ENCODE measurements around the gene PRKCA.

Gene PRKCA

DNA sequence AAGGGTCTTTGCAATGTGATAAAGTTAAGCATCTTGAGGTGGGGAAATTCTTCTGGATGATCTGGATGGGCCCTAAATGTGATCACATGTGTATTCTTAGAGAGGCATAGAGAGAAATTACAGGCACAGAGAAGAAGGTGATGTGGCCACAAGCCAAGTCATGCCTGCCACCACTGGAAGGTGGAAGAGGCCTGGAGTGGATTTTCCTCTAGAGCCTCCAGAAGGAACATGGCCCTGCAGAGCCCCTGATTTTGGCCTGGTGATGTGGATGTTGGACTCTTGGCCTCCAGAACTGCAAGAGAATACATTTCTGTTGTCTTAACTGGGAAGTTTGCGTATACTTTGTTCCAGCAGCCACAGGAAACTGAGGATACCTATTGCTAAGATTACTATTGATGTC lies 375.6 kb downstream of the PRKCA start:
- Histone ChIP-seq H3K4me3 (ENCODE audit: low read depth in 1 of 2, low read length in 1 of 2) (no peak overlapping the region), H3K36me3 (no peaks in the 10 kb centered on the region), H3K27me3 (no peaks in the 10 kb centered on the region), H3K4me1 (ENCODE audit: control insufficient read depth in 1 of 2, insufficient read depth in 1 of 2, low read depth in 1 of 2, low read length in 1 of 2) (no peaks in the 10 kb centered on the region), H3K27ac (no peak overlapping the region), H3K9me3 (no peaks in the 10 kb centered on the region)
- TF ChIP-seq, protein P1, sequence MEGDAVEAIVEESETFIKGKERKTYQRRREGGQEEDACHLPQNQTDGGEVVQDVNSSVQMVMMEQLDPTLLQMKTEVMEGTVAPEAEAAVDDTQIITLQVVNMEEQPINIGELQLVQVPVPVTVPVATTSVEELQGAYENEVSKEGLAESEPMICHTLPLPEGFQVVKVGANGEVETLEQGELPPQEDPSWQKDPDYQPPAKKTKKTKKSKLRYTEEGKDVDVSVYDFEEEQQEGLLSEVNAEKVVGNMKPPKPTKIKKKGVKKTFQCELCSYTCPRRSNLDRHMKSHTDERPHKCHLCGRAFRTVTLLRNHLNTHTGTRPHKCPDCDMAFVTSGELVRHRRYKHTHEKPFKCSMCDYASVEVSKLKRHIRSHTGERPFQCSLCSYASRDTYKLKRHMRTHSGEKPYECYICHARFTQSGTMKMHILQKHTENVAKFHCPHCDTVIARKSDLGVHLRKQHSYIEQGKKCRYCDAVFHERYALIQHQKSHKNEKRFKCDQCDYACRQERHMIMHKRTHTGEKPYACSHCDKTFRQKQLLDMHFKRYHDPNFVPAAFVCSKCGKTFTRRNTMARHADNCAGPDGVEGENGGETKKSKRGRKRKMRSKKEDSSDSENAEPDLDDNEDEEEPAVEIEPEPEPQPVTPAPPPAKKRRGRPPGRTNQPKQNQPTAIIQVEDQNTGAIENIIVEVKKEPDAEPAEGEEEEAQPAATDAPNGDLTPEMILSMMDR (IDR thresholded peaks at IDR 0.05) = no peak

DNA sequence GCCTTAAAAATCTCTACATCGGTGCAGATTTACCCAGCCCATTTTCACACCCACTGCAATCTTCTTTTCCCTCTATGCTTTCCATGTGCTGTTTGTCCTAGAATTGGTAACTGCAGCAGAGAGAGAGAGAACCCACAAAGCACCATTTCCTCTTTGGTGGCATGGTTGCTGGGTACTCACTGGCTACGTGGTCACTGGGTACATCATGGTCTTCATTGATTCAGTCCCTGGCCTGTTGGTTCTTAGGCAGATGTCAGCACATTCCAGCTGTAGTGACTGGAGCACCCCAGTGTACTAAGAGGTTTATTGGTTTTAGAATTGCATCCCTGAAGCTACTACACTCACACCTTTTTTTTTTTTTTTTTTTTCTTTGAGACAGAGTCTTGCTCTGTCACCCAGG lies 376.4 kb downstream of the PRKCA start:
- Histone ChIP-seq H3K27me3 (no peaks in the 10 kb centered on the region), H3K9me3 (no peaks in the 10 kb centered on the region), H3K36me3 (no peaks in the 10 kb centered on the region), H3K4me1 (ENCODE audit: control insufficient read depth in 1 of 2, insufficient read depth in 1 of 2, low read depth in 1 of 2, low read length in 1 of 2) (no peaks in the 10 kb centered on the region), H3K4me3 (ENCODE audit: low read depth in 1 of 2, low read length in 1 of 2) (no peak overlapping the region), H3K27ac (no peak overlapping the region)
- TF ChIP-seq, protein P1 (IDR thresholded peaks at IDR 0.05) = no peak

DNA sequence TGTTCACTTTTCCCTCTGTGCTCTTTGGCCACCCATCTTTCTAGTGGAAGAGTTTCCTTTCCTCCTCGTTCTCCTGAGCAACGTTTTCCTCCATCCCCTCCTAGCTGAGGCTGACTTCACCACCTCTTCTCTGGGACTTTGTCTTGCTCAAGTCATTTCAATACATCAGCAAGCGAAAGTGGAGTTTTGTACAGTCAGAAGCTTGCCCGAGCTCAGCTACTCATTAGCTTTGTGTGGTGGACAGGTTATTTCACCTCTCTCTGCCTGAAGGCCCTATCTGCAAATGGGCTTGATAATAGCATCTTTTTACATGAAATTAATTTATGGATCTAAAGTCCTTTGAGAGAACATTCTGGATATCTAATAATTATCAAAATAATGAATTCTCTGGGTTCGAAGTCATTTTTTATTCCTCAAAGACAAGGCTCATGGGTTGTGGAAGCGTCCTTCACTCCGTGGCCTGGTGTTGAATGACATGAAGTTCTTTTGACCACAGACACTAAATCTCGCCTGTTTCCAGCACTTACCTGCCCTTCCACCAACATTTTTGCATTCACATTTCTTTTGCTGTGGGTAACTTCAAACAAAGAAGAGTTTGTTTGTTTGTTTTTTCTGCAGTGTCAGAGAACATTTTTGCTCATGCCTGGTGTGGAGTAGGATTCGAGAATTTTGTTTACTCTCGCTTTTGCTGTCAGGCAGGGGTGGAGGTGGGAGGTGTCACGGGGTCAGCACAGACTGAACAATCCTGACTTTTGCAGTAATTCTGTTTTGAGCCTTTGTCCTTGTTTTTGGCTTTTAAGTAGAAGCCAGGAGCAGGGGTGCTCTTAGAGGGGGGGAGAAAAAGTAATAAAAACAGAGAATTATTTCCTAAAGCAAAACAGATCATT lies 377.5 kb downstream of the PRKCA start:
- H3K4me1 ChIP-seq (ENCODE audit: control insufficient read depth in 1 of 2, insufficient read depth in 1 of 2, low read depth in 1 of 2, low read length in 1 of 2) = no peaks in the 10 kb centered on the region
- H3K9me3 ChIP-seq = no peaks in the 10 kb centered on the region
- no peak overlapping the region for H3K27ac ChIP-seq
- peaks cover 5% of the 10 kb centered on the region for H3K27me3 ChIP-seq
- H3K36me3 ChIP-seq = no peaks in the 10 kb centered on the region
- TF ChIP-seq, protein P1 (IDR thresholded peaks at IDR 0.05) = no peak
- H3K4me3 ChIP-seq (ENCODE audit: low read depth in 1 of 2, low read length in 1 of 2) = no peak overlapping the region

DNA sequence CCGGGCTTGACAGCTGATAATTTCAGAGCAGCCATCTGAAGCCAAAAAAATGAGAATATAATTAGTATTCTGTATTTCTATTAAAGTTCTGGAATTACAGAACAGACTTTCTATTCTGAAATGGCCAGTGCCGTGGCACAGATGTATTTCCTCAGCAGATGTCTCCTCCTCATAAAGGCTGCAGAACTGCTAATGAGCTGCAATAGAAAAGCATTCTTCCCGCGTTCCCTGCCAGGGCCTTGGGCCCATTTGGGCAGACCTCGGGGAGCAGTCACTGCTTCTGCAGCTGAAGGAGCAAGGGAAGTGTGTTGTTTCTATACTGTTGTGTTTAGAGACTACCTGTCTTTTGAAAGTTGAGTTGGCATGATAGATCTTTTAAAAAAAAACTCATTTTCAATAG lies 379.9 kb downstream of the PRKCA start:
- Histone ChIP-seq H3K36me3 (no peaks in the 10 kb centered on the region), H3K27me3 (peaks cover 5% of the 10 kb centered on the region), H3K27ac (no peak overlapping the region), H3K9me3 (no peaks in the 10 kb centered on the region), H3K4me3 (ENCODE audit: low read depth in 1 of 2, low read length in 1 of 2) (no peak overlapping the region), H3K4me1 (ENCODE audit: control insufficient read depth in 1 of 2, insufficient read depth in 1 of 2, low read depth in 1 of 2, low read length in 1 of 2) (no peaks in the 10 kb centered on the region)
- TF ChIP-seq, protein P1 (IDR thresholded peaks at IDR 0.05) = no peak

DNA sequence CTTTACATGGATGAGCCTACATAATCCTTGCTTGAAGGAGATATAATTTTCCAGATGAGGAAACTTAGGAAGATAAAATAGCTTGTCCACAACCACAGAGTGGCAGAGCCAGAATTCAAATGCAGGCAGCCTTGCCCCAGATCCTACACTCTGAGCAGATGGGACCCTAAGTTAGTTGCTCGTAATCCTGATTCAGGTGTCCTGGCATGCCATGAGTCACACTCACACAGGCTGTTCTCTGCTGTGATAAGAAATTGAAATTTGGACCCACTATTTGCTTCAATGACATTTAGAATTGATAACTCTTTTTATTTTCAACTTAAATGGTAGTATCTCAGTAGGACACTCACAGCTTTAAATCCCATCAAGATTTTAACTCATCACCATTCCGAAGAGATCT lies 381.8 kb downstream of the PRKCA start:
- H3K4me1 ChIP-seq (ENCODE audit: control insufficient read depth in 1 of 2, insufficient read depth in 1 of 2, low read depth in 1 of 2, low read length in 1 of 2) = no peaks in the 10 kb centered on the region
- no peaks in the 10 kb centered on the region for H3K9me3 ChIP-seq
- H3K27ac ChIP-seq = no peak overlapping the region
- TF ChIP-seq, protein P1 (IDR thresholded peaks at IDR 0.05) = no peak
- peaks cover 5% of the 10 kb centered on the region for H3K27me3 ChIP-seq
- no peak overlapping the region for H3K4me3 ChIP-seq (ENCODE audit: low read depth in 1 of 2, low read length in 1 of 2)
- H3K36me3 ChIP-seq = no peaks in the 10 kb centered on the region

Data from neutrophil (primary cell).